ENCODE measurements around the gene KNL1.
"Not testable (repeated sequence)": the region's sequence is repeated elsewhere in the genome, so short reads cannot be mapped to it uniquely, and the experiment has no call there.

KNL1 gene

DNA sequence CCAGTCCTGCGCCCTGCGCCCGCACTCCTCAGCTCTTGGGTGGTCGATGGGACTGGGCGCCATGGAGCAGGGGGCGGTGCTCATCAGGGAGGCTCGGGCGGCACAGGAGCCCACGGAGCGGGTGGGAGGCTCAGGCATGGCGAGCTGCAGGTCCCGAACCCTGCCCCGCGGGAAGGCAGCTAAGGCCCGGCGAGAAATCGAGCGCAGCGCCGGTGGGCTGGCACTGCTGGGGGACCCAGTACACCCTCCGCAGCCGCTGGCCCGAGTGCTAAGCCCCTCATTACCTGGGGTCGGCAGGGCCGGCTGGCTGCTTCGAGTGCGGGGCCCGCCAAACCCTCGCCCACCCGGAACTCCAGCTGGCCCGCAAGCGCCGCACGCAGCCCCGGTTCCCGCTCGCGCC lies 82.9 kb downstream of the KNL1 start:
- H3K23ac ChIP-seq (ENCODE audit: low read length); H4K12ac ChIP-seq (ENCODE audit: low read depth, low read length); H3K27ac ChIP-seq (ENCODE audit: low read depth, low read length); H3K9me3 ChIP-seq (ENCODE audit: insufficient read depth, low read depth, low read length); H3K14ac ChIP-seq (ENCODE audit: low read length); H2AFZ ChIP-seq (ENCODE audit: insufficient read depth, low read length, poor library complexity); H2BK120ac ChIP-seq (ENCODE audit: insufficient read depth, low read length, poor library complexity); H4K8ac ChIP-seq (ENCODE audit: low read depth, low read length); H4K91ac ChIP-seq (ENCODE audit: low read depth, low read length); H3K4me1 ChIP-seq (ENCODE audit: control insufficient read depth in 1 of 2, insufficient read depth in 2 of 2, low read length in 2 of 2); H2BK5ac ChIP-seq (ENCODE audit: low read depth, low read length, poor library complexity); DNase-seq; H3K4ac ChIP-seq (ENCODE audit: low read depth, low read length); H3K9ac ChIP-seq (ENCODE audit: low read length); H2BK12ac ChIP-seq (ENCODE audit: low read length); H3K79me2 ChIP-seq (ENCODE audit: control insufficient read depth, insufficient read depth, low read length, poor library complexity); H3K4me2 ChIP-seq (ENCODE audit: low read length); H3K79me1 ChIP-seq (ENCODE audit: low read length); H3K27me3 ChIP-seq (ENCODE audit: insufficient read depth, low read length); H2AK5ac ChIP-seq (ENCODE audit: low read length); H3K18ac ChIP-seq (ENCODE audit: low read length); H3K36me3 ChIP-seq (ENCODE audit: control insufficient read depth in 1 of 2, insufficient read depth in 2 of 2, low read length in 2 of 2); H3K4me3 ChIP-seq (ENCODE audit: low read depth, low read length): not testable (repeated sequence)
- WGBS (ENCODE audit: extremely low coverage, insufficient coverage, insufficient read length) = no CpG with 5 or more reads among the region's 38 CpGs

DNA sequence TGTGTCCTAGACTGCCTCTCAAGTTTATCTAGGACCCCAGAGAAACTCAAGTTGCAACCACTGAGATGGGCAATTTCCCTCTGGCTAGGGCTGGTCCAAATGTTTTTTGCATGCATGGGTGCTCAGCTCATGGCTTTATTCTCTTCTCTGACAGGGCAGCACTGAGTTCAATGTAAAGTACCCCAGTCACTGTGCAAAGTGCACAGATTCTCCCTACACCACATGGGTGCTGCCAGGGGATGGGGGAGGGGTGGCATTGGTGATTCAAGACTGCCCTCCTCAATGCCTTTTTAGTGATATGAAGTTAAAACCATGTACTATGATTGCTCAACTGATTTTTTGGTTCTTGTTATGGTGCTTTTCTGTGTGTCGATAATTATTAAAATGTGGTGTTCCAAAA lies 86.1 kb downstream of the KNL1 start:
- WGBS (ENCODE audit: extremely low coverage, insufficient coverage, insufficient read length) = no CpG with 5 or more reads among the region's 1 CpG
- H3K79me2 ChIP-seq (ENCODE audit: control insufficient read depth, insufficient read depth, low read length, poor library complexity) = no peaks in the 10 kb centered on the region
- no peaks in the 10 kb centered on the region for H3K79me1 ChIP-seq (ENCODE audit: low read length)

DNA sequence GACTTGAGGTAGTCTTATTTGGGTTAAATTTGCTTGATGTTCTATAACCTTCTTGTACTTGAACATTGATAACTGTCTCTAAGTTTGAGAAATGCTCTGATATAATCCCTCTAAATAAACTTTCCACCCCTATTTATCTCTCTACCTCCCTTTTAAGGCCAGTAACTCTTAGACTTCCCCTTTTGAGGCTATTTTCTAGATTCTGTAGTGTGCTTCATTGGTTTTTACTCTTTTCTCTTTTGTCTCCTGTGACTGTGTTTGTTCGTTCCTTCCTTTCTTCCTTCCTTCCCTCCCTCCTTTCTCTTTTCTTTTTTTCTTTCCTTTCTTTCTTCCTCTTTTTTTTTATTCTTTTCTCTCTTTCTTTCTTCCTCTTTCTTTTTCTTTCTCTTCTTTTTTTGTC lies 86.9 kb downstream of the KNL1 start:
- not testable (repeated sequence) for H3K79me2 ChIP-seq (ENCODE audit: control insufficient read depth, insufficient read depth, low read length, poor library complexity); DNase-seq; H3K4me3 ChIP-seq (ENCODE audit: low read depth, low read length); H3K4me1 ChIP-seq (ENCODE audit: control insufficient read depth in 1 of 2, insufficient read depth in 2 of 2, low read length in 2 of 2); H4K91ac ChIP-seq (ENCODE audit: low read depth, low read length); H3K4ac ChIP-seq (ENCODE audit: low read depth, low read length); H3K79me1 ChIP-seq (ENCODE audit: low read length); H3K14ac ChIP-seq (ENCODE audit: low read length); H4K8ac ChIP-seq (ENCODE audit: low read depth, low read length); H2BK120ac ChIP-seq (ENCODE audit: insufficient read depth, low read length, poor library complexity); H3K27me3 ChIP-seq (ENCODE audit: insufficient read depth, low read length); H3K9ac ChIP-seq (ENCODE audit: low read length); H4K12ac ChIP-seq (ENCODE audit: low read depth, low read length); H3K36me3 ChIP-seq (ENCODE audit: control insufficient read depth in 1 of 2, insufficient read depth in 2 of 2, low read length in 2 of 2); H2BK5ac ChIP-seq (ENCODE audit: low read depth, low read length, poor library complexity); H3K27ac ChIP-seq (ENCODE audit: low read depth, low read length); H3K23ac ChIP-seq (ENCODE audit: low read length); H3K9me3 ChIP-seq (ENCODE audit: insufficient read depth, low read depth, low read length); H3K4me2 ChIP-seq (ENCODE audit: low read length); H3K18ac ChIP-seq (ENCODE audit: low read length); H2AFZ ChIP-seq (ENCODE audit: insufficient read depth, low read length, poor library complexity); H2BK12ac ChIP-seq (ENCODE audit: low read length); H2AK5ac ChIP-seq (ENCODE audit: low read length)
- WGBS (ENCODE audit: extremely low coverage, insufficient coverage, insufficient read length) = no CpG with 5 or more reads among the region's 1 CpG

More for the DNA sequence above, 86.1 kb downstream of the KNL1 start:
- DNase-seq = no peak
- H2AK5ac ChIP-seq (ENCODE audit: low read length) = no peak overlapping the region
- H2AFZ ChIP-seq (ENCODE audit: insufficient read depth, low read length, poor library complexity) = no peak overlapping the region
- no peak overlapping the region for H2BK5ac ChIP-seq (ENCODE audit: low read depth, low read length, poor library complexity)
- H4K12ac ChIP-seq (ENCODE audit: low read depth, low read length) = no peak overlapping the region
- H3K9me3 ChIP-seq (ENCODE audit: insufficient read depth, low read depth, low read length) = no peaks in the 10 kb centered on the region
- no peaks in the 10 kb centered on the region for H3K27me3 ChIP-seq (ENCODE audit: insufficient read depth, low read length)
- H4K91ac ChIP-seq (ENCODE audit: low read depth, low read length) = no peak overlapping the region
- H3K36me3 ChIP-seq (ENCODE audit: control insufficient read depth in 1 of 2, insufficient read depth in 2 of 2, low read length in 2 of 2) = peaks cover 0 to 2% of the 10 kb centered on the region in 2 experiments
- no peak overlapping the region for H3K18ac ChIP-seq (ENCODE audit: low read length)
- no peak overlapping the region for H3K4me2 ChIP-seq (ENCODE audit: low read length)
- H3K27ac ChIP-seq (ENCODE audit: low read depth, low read length) = no peak overlapping the region
- H3K4me3 ChIP-seq (ENCODE audit: low read depth, low read length) = no peak overlapping the region
- H3K9ac ChIP-seq (ENCODE audit: low read length) = no peak overlapping the region
- no peak overlapping the region for H2BK120ac ChIP-seq (ENCODE audit: insufficient read depth, low read length, poor library complexity)
- no peaks in the 10 kb centered on the region for H3K4me1 ChIP-seq (ENCODE audit: control insufficient read depth in 1 of 2, insufficient read depth in 2 of 2, low read length in 2 of 2)
- no peak overlapping the region for H4K8ac ChIP-seq (ENCODE audit: low read depth, low read length)
- no peak overlapping the region for H2BK12ac ChIP-seq (ENCODE audit: low read length)
- H3K4ac ChIP-seq (ENCODE audit: low read depth, low read length) = no peak overlapping the region
- no peak overlapping the region for H3K14ac ChIP-seq (ENCODE audit: low read length)
- no peak overlapping the region for H3K23ac ChIP-seq (ENCODE audit: low read length)

DNA sequence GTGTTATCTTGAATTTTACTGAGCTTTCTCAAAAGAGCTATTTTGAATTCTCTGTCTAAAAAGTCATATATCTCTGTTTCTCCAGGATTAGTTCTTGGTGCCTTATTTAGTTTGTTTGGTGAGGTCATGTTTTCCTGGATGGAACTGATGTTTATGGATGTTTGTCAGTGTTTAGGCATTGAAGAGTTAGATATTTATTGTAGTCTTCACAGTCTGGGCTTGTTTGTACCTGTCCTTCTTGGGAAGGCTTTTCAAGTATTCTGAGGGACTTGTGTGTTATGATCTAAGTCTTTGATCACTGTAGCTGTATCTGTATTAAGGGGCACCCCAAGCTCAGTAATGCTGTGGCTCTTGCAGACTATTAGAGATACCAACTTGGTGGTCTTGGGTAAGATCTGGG lies 90.3 kb downstream of the KNL1 start:
- no peak overlapping the region for H3K14ac ChIP-seq (ENCODE audit: low read length)
- H4K8ac ChIP-seq (ENCODE audit: low read depth, low read length) = no peak overlapping the region
- H2BK5ac ChIP-seq (ENCODE audit: low read depth, low read length, poor library complexity) = no peak overlapping the region
- no peaks in the 10 kb centered on the region for H3K79me2 ChIP-seq (ENCODE audit: control insufficient read depth, insufficient read depth, low read length, poor library complexity)
- H3K4me3 ChIP-seq (ENCODE audit: low read depth, low read length) = no peak overlapping the region
- no peak overlapping the region for H2AFZ ChIP-seq (ENCODE audit: insufficient read depth, low read length, poor library complexity)
- no peak overlapping the region for H2AK5ac ChIP-seq (ENCODE audit: low read length)
- H3K18ac ChIP-seq (ENCODE audit: low read length) = no peak overlapping the region
- no peak overlapping the region for H4K12ac ChIP-seq (ENCODE audit: low read depth, low read length)
- H3K79me1 ChIP-seq (ENCODE audit: low read length) = no peaks in the 10 kb centered on the region
- no peak overlapping the region for H3K4me2 ChIP-seq (ENCODE audit: low read length)
- H3K4ac ChIP-seq (ENCODE audit: low read depth, low read length) = no peak overlapping the region
- H3K27ac ChIP-seq (ENCODE audit: low read depth, low read length) = no peak overlapping the region
- no peak overlapping the region for H2BK12ac ChIP-seq (ENCODE audit: low read length)
- H2BK120ac ChIP-seq (ENCODE audit: insufficient read depth, low read length, poor library complexity) = no peak overlapping the region
- H4K91ac ChIP-seq (ENCODE audit: low read depth, low read length) = no peak overlapping the region
- no peaks in the 10 kb centered on the region for H3K27me3 ChIP-seq (ENCODE audit: insufficient read depth, low read length)
- peaks cover 3% of the 10 kb centered on the region in 2 experiments for H3K4me1 ChIP-seq (ENCODE audit: control insufficient read depth in 1 of 2, insufficient read depth in 2 of 2, low read length in 2 of 2)
- H3K9me3 ChIP-seq (ENCODE audit: insufficient read depth, low read depth, low read length) = peaks cover 1% of the 10 kb centered on the region
- no peak overlapping the region for H3K9ac ChIP-seq (ENCODE audit: low read length)
- H3K36me3 ChIP-seq (ENCODE audit: control insufficient read depth in 1 of 2, insufficient read depth in 2 of 2, low read length in 2 of 2) = no peaks in the 10 kb centered on the region
- DNase-seq = no peak
- no peak overlapping the region for H3K23ac ChIP-seq (ENCODE audit: low read length)

Measured in trophoblast cell (in vitro differentiated cells and primary cell).